Stimulated activated CD4-positive, alpha-beta T cell treated with anti-CD3 and anti-CD28 coated beads, Interleukin-2, amount 100 ng/mL, for 48 hours (primary cell): ENCODE measurements around the gene ZBTB16.
"Not testable (repeated sequence)": the region's sequence is repeated elsewhere in the genome, so short reads cannot be mapped to it uniquely, and the experiment has no call there.

Experiments used
- DNase-seq, 2 donors: peaks; one replicate each; pipeline ENCODE4 v3.0.0-alpha.2; 2020

The ZBTB16 gene

GRCh38 chr11:114044042-114044871 lies 15.3 kb upstream of the ZBTB16 start:
- no peak for DNase-seq

DNA sequence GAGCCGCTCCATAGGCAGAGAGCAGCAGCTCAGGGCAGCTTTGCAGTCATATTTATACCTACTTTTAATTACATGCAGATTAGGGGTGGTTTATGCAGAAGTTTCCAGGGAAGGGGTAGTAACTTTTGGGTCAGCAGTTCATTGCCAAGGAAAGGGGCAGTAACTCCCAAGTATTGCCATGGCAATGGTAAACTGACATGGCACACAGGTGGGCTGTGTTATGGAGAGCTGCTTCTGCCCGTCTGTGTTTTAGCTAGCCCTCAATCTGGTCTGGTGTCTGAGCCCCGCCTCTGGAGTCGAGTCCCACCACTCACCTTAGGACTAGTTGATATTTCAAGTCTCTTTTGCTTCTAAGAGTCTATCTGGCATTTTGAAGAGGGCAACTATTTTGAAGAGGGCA lies 12.2 kb upstream of the ZBTB16 start:
- no peak for DNase-seq

GRCh38 chr11:114049050-114049449 lies 10.5 kb upstream of the ZBTB16 start:
- DNase-seq: no peak

DNA sequence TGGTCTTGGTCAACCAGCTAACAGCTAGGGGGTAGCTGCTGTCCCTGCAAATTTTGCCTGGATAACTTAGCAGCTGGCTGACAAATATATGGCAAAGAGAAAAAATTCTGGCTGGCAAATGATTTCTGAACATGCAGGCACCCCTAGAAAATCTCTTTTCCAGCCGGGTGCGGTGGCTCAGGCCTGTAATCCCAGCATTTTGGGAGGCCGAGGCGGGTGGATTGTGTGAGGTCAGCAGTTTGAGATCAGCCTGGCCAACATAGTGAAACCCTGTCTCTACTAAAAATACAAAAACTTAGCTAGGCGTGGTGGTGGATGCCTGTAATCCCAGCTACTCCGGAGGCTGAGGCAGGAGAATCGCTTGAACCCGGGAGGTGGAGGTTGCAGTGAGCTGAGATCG lies 9.7 kb upstream of the ZBTB16 start:
- DNase-seq: not testable (repeated sequence)

DNA sequence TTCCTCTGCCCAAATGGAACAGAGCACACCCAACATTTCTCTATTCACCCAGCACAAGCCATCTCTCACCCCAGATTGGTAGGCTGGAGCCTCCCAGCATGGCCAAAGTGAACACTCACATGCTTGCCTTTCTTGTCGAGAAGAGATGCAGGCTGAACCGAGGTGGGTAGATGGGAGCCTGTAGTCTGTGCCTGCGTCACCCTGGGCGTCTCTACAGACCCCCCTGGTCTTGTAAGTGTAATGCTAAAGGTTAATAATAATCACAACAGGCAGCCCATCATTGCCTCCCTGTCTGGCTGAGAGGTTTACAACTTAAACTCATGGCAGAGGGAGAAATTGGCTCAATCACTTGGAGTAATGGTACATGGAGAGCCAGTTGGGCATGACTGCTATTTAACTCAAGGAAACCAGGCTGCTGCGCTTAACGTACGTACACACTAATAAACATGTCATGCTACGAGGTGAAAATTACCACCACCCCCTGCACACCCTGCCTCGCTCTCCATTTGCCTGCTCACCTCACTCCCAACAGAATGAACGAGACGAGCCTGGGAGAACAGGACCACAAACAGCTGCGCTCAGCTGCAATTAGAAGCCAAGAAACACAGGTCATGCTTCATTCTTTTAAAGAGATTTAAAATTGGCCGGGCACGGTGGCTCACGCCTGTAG lies 9.1 kb upstream of the ZBTB16 start:
- no peak for DNase-seq

DNA sequence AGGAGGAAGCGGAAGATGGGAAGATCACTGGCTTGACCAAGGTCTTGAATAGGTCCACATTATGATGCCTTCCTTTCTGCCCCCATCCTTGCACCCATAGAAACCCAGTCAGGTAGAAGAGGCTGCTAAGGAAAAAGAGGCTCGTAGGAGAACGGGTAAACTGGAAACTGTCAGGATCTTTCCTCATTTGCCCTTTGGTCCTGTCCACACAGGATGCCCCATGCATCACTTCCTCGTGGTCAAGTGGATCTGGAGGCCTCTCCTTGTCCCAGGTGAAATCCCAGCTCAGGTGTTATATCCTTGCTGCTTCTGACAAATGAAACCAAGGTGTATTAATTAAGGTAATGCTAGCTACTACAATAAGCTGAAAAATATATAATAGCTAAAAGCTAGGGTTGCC lies 8.0 kb upstream of the ZBTB16 start:
- DNase-seq: no peak

DNA sequence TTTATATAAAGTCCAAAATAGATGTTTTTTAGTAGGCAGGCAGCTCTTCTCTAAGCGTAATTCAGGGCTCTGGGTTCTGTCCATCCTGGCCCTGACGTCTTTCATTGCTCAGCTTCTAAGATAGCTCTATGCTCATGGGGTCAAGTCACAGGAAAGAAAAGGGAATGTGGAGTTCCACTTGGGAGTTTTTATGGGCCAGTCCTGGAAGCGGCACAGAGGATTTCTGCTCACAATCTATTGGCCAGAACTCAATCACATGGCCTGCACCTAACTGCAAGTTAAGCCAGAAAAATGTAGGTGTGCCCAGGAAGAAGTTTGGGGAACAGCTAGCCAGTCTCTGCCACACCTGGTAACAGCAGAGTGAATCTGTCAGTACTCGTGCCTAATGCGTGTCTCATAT lies 7.4 kb upstream of the ZBTB16 start:
- no peak for DNase-seq

DNA sequence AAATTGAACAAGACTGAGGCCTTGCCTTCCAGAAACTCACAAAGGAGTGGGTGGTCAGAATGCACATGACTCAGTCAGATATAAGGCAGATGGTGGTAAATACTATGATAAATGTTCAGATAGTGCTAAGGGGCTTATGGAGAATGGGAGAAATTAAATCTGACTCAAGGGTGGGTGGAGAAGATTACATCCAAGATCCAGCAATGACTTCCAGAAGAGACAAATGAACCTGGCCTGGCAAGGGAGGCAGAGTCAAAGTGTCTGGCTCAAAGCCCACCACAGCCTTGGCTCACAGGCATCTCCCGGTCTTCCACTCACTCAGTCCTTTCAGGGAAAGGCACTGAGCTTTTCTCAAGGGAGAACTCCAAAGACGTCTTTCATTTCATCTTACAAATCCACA lies 6.1 kb upstream of the ZBTB16 start:
- no peak for DNase-seq

DNA sequence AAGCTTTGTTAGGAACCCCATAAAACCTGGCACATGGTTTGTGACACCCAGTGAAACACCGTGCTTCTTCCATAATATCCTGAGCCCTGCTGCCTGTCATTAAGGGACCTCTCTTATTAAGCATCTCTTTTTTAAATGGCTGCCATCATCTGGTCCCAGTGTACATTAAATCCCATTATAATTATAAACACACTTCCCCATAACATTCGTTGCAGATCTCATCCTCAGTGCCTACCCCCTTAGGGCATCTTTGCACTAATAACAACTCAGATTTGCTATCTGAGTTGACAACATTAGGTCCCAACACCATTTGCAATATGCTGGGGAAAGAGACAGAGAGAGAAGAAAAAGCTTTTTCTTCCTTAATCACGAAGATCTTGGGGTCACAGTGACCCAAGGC lies 4.7 kb upstream of the ZBTB16 start:
- DNase-seq: no peak

GRCh38 chr11:114056409-114056808 lies 3.1 kb upstream of the ZBTB16 start:
- DNase-seq: no peak

GRCh38 chr11:114057147-114057546 lies 2.4 kb upstream of the ZBTB16 start:
- DNase-seq: no peak

- DNase-seq: no peak
These were observed 1.9 kb upstream of the ZBTB16 start for GRCh38 chr11:114057605-114058004.

DNA sequence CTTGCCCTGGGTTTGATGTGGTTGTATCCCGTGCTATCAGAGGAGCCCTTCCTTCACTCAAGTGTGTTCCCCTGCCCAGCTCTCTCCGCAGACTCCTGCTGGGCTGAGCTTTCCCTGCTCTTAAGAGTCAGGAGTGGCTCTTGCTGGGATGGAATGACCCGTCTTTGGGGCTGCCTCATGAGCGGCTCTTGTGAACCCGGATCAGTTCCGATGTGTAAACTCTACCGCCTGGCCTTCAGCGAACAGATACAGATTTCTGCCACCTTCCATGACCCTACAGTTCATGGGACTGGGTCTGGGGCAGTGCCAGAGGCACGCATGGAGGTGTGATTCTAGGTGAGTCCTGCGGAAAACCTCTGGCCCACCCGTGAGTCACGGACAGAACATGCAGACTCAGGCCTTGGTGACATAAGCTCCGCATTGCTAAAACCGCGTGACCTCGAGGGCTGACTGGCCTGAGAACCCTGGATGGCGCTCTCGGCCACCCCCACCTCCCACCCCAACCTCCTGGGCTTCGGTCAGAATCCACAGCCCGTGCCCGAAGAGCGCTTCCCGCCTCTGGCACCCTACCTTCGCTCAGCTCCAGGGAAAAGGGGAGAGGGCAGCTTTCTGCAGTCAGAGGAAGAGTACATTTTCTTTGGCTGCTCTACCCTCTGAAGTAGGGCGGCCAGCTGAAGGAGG lies 1.3 kb upstream of the ZBTB16 start:
- DNase-seq: no peak

- DNase-seq: no peak
These were observed 637 bp upstream of the ZBTB16 start for GRCh38 chr11:114058871-114059277.

DNA sequence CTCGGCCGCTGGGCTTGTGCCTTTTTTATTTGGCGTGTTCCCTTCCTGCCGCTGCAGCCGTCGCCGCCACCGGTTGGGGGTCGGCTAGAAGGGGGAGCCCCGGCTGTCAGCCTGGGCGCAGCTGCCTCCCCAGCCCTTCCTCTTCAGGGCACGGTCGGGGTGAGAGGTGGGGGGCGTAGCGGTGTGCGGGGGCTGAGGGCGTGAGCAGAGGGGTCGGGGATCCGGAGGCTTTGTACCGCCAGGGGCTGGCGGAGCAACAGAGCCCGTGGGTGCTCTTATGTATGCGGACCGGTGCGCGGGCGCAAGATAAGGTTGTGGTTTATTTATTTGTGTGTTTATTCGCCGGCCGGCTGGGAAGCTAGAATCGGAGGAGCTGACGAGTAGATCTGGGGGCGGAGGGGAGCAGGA lies 477 bp downstream of the ZBTB16 start:
- no peak for DNase-seq

GRCh38 chr11:114060392-114061047 lies 1.0 kb downstream of the ZBTB16 start:
- DNase-seq: no peak

GRCh38 chr11:114061048-114061680 lies 1.7 kb downstream of the ZBTB16 start:
- no peak for DNase-seq

DNA sequence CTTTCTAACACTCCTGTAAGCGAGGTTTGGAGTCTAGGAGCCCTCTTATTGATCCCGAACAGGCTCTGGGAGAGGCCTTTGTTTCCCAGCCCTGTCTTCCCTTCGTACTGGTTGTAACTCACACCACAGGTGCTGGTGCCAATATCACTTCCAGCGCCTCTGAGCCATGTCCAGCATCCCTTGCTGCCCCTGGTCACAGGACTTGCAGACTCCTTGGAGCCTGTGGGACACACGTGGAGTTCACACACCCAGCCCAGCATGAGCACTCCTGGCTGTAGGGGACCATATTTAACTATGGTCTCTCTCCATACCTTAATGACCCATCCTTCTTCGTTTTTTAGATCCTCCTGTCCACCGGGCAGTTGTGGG lies 2.2 kb downstream of the ZBTB16 start:
- DNase-seq: no peak

DNA sequence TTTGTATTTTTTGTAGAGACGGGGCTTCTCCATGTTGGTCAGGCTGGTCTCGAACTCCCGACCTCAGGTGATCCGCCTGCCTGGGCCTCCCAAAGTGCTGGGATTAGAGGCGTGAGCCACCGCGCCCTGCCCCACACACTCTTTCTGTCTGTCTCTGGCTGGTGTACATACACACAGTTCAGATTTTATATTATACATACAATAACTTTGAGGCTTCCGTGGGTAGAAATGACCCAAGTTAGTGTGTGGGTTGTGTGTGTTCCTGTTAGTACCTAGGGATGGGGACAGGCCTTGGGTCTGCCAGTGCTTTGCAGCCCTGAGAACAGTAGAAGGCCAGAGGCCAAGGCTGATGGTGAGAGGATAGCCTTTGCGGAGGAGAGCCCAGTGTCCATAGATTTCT lies 2.8 kb downstream of the ZBTB16 start:
- DNase-seq: no peak

DNA sequence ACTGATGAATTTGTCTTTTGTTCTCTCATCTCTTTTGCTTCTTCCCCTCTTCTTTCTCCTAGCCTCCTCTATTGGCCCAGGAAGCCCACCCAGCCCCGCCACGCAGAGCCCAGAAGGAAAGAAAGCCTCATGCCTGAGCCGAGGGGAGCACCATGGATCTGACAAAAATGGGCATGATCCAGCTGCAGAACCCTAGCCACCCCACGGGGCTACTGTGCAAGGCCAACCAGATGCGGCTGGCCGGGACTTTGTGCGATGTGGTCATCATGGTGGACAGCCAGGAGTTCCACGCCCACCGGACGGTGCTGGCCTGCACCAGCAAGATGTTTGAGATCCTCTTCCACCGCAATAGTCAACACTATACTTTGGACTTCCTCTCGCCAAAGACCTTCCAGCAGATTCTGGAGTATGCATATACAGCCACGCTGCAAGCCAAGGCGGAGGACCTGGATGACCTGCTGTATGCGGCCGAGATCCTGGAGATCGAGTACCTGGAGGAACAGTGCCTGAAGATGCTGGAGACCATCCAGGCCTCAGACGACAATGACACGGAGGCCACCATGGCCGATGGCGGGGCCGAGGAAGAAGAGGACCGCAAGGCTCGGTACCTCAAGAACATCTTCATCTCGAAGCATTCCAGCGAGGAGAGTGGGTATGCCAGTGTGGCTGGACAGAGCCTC lies 3.8 kb downstream of the ZBTB16 start:
- DNase-seq: no peak

GRCh38 chr11:114063829-114064201 lies 4.3 kb downstream of the ZBTB16 start:
- no peak for DNase-seq

DNA sequence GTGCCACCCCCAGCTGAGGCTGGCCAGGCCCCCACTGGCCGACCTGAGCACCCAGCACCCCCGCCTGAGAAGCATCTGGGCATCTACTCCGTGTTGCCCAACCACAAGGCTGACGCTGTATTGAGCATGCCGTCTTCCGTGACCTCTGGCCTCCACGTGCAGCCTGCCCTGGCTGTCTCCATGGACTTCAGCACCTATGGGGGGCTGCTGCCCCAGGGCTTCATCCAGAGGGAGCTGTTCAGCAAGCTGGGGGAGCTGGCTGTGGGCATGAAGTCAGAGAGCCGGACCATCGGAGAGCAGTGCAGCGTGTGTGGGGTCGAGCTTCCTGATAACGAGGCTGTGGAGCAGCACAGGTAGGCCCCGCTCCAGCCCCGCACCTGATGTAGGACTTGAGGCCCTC lies 4.7 kb downstream of the ZBTB16 start:
- no peak for DNase-seq

DNA sequence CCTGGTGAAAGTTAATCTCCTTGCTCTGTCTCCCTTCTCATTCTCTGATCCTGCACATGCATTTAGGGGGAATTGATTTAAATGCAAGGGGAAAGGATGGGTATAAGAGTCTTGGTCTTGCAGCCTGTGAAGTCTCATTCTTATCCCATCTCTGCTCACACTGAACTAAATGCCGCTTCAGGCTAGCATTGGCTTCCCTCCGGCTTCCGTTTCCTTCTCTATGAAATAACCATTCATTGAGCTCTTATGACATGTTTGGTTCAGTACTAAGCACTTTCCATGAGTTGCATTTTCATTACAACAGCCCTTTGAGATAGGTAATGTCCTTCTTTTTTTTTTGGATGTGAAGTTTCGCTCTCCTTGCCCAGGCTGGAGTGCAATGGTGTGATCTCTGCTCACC lies 5.6 kb downstream of the ZBTB16 start:
- no peak for DNase-seq
